Subcutaneous adipose tissue (tissue), 4 donors: ENCODE measurements around the gene VWF. TPM values are rescaled to one million over a fixed set of nuclear protein-coding genes. Genes with fewer than 3 reads are reported as not detected.

ENCODE experiments used
- CTCF ChIP-seq: fragments of 450-650 bp; IDR thresholded peaks from one replicate; pipeline ENCODE4 v1.5.1; 2016; ENCODE audit warnings: low read depth, mild to moderate bottlenecking, control low read depth, antibody characterized with exemption, moderate library complexity
- total RNA-seq, 4 donors: library from RNA; depleted of rRNA; stranded (reverse); fragments of >200 nt; gene quantifications; one replicate each; pipeline ENCODE4 v1.1.0, GENCODE V29; 2016

Gene VWF
- total RNA-seq, 4 donors from 2014 or later, result 132 to 853 (median 240) TPM

DNA sequence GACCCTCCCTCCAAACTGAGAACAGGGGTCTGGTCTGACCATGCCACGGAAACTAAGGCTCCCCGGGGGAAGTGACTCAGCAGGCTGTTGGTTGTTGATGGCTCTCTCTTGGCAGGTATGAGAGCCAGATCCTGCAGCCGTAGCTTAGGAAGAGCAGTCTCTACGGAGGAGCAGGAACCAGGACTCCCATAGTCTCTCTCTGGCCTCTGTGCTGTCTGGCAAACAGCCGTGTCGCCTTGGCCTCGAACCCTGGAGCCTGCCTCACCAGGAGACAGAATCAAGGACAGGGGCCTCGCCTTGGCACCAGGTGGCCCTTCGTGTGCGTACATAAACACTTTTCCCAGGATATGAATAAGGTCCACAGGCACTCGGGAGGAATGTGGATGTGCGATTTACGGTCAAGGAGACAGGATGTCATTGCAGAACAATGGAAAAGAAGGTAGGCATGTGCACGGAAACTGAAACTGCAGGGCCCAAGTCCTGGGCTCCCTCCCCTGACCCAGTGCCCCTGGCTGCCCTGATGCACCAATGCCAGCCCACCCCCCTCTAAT, 7.9 kb downstream of the VWF start:
- no peak for TF ChIP-seq CTCF

DNA sequence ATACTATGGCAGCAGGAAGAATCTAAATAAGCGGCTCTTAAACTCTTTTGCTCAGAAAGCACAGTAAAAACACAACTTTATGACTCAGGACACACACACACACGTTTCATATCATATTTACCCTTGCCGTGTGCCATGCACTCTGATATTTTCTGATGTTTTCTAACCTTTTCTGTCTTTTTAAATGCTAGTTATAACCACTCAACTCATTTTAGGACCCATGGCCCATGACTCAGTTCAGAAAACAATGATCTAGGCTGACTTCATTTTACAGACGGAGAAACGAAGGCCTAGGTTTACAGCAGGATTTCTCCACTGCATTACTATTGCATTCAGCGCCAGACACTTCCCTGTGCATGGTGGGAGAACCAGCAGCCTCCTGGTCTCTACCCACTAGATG, 9.1 kb downstream of the VWF start:
- TF ChIP-seq CTCF, result no peak

DNA sequence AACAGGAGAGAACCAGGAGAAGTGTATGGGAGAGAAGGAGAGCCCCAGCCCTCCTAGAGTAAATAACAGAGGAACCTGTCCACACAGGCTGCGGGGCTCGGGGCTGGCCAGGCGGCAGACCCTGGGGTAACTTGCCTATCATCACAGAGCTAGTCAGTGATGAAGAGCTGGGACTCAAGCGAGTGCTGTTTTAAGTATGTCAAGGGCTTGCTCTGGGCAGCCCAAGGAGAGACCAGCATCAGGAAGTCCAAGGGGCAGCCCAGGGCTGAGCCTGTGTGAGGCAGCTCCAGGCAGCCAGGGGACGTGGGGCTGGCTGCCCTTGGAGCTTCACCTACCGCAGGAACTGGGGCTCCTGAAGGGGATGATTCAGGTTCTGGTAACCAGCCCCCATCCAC, 10.0 kb downstream of the VWF start:
- no peak for TF ChIP-seq CTCF

DNA sequence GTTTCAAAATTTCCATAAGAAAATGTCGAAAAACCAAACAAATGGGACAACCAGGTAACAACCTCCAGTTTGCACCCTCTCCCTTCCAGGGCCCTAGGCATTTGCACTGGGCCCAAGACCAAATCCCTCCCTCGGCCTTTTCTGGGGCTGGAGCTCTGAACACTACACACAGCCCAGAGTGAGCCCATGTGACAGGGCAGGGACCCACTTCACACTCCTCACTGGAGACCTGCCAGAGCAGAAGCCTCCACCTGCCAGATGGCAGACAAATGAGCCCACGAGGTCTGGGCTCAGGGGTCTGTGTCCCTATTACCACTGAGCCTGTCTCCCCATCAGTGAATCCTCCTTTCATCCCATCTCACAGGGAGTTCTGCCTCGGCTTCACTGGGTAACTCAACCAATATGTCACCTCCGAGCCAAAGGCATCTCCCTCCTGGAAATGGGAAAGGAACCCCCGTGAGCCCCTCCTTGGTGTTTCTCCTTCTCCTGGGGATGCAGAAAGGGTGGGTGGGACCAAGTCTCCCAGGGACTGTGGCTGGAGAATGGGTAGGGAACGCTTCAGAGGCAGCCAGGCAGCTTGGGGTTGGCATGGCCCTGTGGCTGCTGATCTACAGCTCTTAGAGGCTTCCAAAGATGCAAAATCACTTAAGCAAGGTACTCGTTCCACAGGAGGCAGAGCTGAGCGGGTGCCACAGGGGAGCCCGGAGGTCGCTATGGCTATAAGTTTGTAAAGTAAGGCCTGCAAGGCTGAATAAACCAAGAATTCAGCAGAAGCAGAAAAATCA, 10.6 kb downstream of the VWF start:
- no peak for TF ChIP-seq CTCF

- no peak for TF ChIP-seq CTCF
Measured at GRCh38 chr12:6112004-6112403, 12.5 kb downstream of the VWF start.

- no peak for TF ChIP-seq CTCF
Measured at GRCh38 chr12:6110006-6110405, 14.5 kb downstream of the VWF start.

- TF ChIP-seq CTCF, result no peak
Measured at GRCh38 chr12:6106218-6106617, 18.3 kb downstream of the VWF start.
